OCI-LY7 (cell line): Measurements from ENCODE around the gene ENTPD1.
"Not testable (repeated sequence)": the region's sequence is repeated elsewhere in the genome, so short reads cannot be mapped to it uniquely, and the experiment has no call there.

ENCODE experiments used
- CTCF ChIP-seq: fragments of 200-600 bp; sonication (generic); conservative IDR thresholded peaks from 2 replicates; pipeline ENCODE4 v1.5.1; 2014; ENCODE audit warnings: mild to moderate bottlenecking, antibody characterized with exemption, low read length, moderate library complexity, mixed read lengths
- EZH2phosphoT487 ChIP-seq: fragments of 200-600 bp; sonication (generic); IDR thresholded peaks from 2 replicates; pipeline ENCODE4 v1.6.1; 2018; ENCODE audit warnings: low read depth, borderline replicate concordance, mild to moderate bottlenecking, mixed run types, antibody characterized with exemption, low read length, moderate library complexity, mixed read lengths

DNA sequence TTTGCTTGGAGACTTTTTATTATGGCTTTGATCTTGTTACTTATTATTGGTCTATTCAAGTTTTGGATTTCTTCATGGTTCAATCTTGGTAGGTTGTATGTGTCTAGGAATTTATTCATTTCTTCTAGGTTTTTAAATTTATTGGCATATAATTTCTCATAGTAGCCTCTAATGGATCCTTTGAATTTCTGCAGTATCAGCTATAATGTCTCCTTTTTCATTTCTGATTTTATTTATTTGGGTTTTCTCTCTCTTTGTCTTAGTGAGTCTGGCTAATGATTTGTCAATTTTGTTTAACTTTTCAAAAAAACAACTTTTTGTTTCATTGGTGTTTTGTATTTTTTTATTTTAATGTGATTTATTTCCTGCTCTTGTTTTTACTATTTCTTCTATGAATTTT lies 160.1 kb downstream of the ENTPD1 start:
- TF ChIP-seq CTCF, EZH2phosphoT487: not testable (repeated sequence)
